ENCODE results near the gene PRKCA.

- TF ChIP-seq GATA2 (IDR thresholded peaks at IDR 0.05; ENCODE audit: low read depth, low read length) (no peak), GATA3 (IDR thresholded peaks at IDR 0.05; ENCODE audit: low read depth, low read length) (no peak)
These were observed 46.9 kb upstream of the PRKCA start for GRCh38 chr17:66255527-66255971.

Measured in SH-SY5Y (cell line).